Measurements from ENCODE around the gene SEC14L1. TPM values are rescaled to one million over a fixed set of nuclear protein-coding genes. Genes with fewer than 3 reads are reported as not detected.

The SEC14L1 gene
- total and polyA plus RNA-seq, 8 donors = 3.2 to 106 (median 43.9) TPM

GRCh38 chr17:77163511-77164280 is 22.9 kb downstream of the SEC14L1 start:
- Histone ChIP-seq H3K4me1 (peaks cover 54 to 74% (median 62%) of the 10 kb centered on the region in 4 donors), H3K9me3 (peaks cover 3 to 21% (median 10%) of the 10 kb centered on the region in 4 donors), H3K27me3 (no peaks in the 10 kb centered on the region), H3K36me3 (peaks cover 0 to 18% (median 5%) of the 10 kb centered on the region in 4 donors), H3K4me3 (no peak overlapping the region), H3K27ac (peak overlapping the region; percentile 3 to 81 (median 73))
- no peak for TF ChIP-seq POLR2A (IDR thresholded peaks at IDR 0.05)
- no peak for TF ChIP-seq CTCF (IDR thresholded peaks at IDR 0.05)
- TF ChIP-seq EP300 (IDR thresholded peaks at IDR 0.05) = no peak
- TF ChIP-seq POLR2AphosphoS5 (IDR thresholded peaks at IDR 0.05) = no peak
- intact Hi-C loops (cut with DNase I; ENCODE audit: low total_unique reads) = no loop called here
- no peak for DNase-seq
- WGBS, 5 donors = 82 to 90% (median 87%) methylated on average over 17 of the region's 17 CpGs

GRCh38 chr17:77164483-77165091 is 23.8 kb downstream of the SEC14L1 start:
- no peaks in the 10 kb centered on the region for H3K27me3 ChIP-seq
- peak overlapping the region; percentile 3 to 81 (median 73) for H3K27ac ChIP-seq
- no peak overlapping the region for H3K4me3 ChIP-seq
- intact Hi-C loops (cut with DNase I; ENCODE audit: low total_unique reads) = no loop called here
- peaks cover 0 to 18% (median 7%) of the 10 kb centered on the region in 4 donors for H3K36me3 ChIP-seq
- peak in 1 of 3 donors; percentile 12 for TF ChIP-seq POLR2AphosphoS5 (IDR thresholded peaks at IDR 0.05)
- TF ChIP-seq CTCF (IDR thresholded peaks at IDR 0.05) = no peak
- DNase-seq = no peak
- 41 to 50% (median 47%) methylated on average over 7 of the region's 7 CpGs for WGBS, 5 donors
- peaks cover 53 to 70% (median 60%) of the 10 kb centered on the region in 4 donors for H3K4me1 ChIP-seq
- H3K9me3 ChIP-seq = peaks cover 3 to 21% (median 10%) of the 10 kb centered on the region in 4 donors

GRCh38 chr17:77165577-77165976 is 24.8 kb downstream of the SEC14L1 start:
- Histone ChIP-seq H3K9me3 (peaks cover 3 to 21% (median 10%) of the 10 kb centered on the region in 4 donors), H3K4me1 (peaks cover 43 to 61% (median 52%) of the 10 kb centered on the region in 4 donors), H3K27me3 (no peaks in the 10 kb centered on the region), H3K4me3 (no peak overlapping the region), H3K27ac (peak overlapping the region in 4 of 5 donors; percentile 42 to 81 (median 74)), H3K36me3 (peaks cover 0 to 18% (median 7%) of the 10 kb centered on the region in 4 donors)
- no peak for DNase-seq
- no peak for TF ChIP-seq POLR2AphosphoS5 (IDR thresholded peaks at IDR 0.05)
- intact Hi-C loops (cut with DNase I; ENCODE audit: low total_unique reads) = no loop called here
- WGBS, 5 donors = 9 to 22% (median 11%) methylated on average over 1 of the region's 1 CpG

- WGBS, 5 donors = 91 to 96% (median 94%) methylated on average over 12 of the region's 12 CpGs
- Histone ChIP-seq H3K4me1 (peaks cover 25 to 59% (median 41%) of the 10 kb centered on the region in 4 donors), H3K27ac (no peak overlapping the region), H3K36me3 (peaks cover 0 to 18% (median 7%) of the 10 kb centered on the region in 4 donors), H3K27me3 (no peaks in the 10 kb centered on the region), H3K4me3 (no peak overlapping the region), H3K9me3 (peaks cover 3 to 21% (median 10%) of the 10 kb centered on the region in 4 donors)
- intact Hi-C loops (cut with DNase I; ENCODE audit: low total_unique reads) = no loop called here
- no peak for DNase-seq
- TF ChIP-seq CTCF (IDR thresholded peaks at IDR 0.05) (no peak), POLR2A (IDR thresholded peaks at IDR 0.05) (no peak), EP300 (IDR thresholded peaks at IDR 0.05) (no peak), POLR2AphosphoS5 (IDR thresholded peaks at IDR 0.05) (no peak)
Measured at GRCh38 chr17:77167472-77168306, 26.9 kb downstream of the SEC14L1 start.
